Stimulated activated CD8-positive, alpha-beta memory T cell treated with anti-CD3 and anti-CD28 coated beads, Interleukin-2, amount 100 ng/mL, for 1 hour (primary cell): ENCODE results near the gene TATDN3.
"Not testable (repeated sequence)": the region's sequence is repeated elsewhere in the genome, so short reads cannot be mapped to it uniquely, and the experiment has no call there.

Experiments
- DNase-seq, 2 donors: peaks; one replicate each; pipeline ENCODE4 v3.0.0-alpha.2; 2020; ENCODE audit warnings: low read depth in 2 of 2

TATDN3 gene

GRCh38 chr1:212775241-212775640 is 16.5 kb upstream of the TATDN3 start:
- DNase-seq = no peak

GRCh38 chr1:212777151-212777550 is 14.5 kb upstream of the TATDN3 start:
- DNase-seq = no peak

DNA sequence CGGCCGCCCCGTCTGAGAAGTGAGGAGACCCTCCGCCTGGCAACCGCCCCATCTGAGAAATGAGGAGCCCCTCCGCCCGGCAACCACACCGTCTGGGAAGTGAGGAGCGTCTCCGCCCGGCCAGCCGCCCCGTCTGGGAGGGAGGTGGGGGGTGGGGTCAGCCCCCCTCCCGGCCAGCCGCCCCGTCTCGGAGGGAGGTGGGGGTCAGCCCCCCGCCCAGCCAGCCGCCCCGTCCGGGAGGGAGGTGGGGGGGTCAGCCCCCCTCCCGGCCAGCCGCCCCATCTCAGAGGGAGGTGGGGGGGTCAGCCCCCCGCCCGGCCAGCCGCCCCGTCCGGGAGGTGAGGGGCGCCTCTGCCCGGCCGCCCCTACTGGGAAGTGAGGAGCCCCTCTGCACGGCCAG is 12.6 kb upstream of the TATDN3 start:
- not testable (repeated sequence) for DNase-seq

DNA sequence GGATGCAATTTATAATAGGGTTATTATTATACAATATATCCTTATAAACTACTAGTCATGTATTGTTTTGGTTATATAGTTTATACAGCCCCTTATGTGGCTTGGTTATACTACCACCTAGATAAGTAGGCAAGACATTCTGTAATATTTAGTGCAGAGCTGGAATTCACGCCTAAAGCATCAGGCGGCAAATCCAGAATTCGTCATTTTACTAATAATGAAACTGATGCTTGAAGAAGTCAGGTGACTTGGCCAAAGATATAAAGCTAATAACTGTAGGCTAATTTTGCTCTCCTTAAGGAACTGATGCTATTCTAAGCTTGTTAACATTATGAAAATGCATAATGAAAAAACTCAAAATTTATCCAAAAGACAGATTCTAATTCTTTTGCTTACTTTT is 10.9 kb upstream of the TATDN3 start:
- DNase-seq = no peak

- no peak for DNase-seq
These were observed 10.5 kb upstream of the TATDN3 start for GRCh38 chr1:212781225-212781624.

DNA sequence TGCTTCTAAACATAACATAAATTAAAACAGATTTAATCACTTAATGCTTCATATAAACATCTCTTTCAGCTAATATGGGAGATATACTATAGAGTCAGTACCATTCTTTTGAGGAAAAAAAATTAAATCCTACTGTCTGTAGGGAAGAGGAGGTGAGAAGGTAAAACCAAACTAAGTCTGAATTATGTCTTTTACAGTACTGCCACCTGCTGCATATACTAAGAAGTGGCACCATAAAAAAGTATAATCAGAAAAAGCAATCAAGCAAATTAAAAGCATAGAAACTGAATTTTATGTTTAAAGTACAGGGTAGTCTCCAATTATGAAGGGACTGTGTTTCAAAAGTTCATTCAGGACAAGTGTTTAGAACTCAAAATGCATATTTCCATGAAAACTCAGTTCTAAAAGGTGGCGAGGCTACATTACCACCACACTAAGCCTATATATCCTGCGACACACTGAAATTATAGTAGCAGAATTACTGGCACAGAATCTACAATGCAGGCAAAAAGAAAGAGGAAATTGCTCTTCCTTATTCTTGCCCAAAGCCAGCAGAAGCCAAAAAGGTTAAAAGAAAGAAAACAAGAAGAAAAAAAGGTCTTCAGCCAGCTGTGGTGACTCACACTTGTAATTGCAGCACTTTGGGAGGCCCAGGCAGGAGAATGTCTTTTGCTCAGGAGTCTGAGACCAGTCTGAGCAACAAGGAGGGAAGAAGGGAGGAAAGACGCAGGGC is 9.1 kb upstream of the TATDN3 start:
- no peak for DNase-seq

DNA sequence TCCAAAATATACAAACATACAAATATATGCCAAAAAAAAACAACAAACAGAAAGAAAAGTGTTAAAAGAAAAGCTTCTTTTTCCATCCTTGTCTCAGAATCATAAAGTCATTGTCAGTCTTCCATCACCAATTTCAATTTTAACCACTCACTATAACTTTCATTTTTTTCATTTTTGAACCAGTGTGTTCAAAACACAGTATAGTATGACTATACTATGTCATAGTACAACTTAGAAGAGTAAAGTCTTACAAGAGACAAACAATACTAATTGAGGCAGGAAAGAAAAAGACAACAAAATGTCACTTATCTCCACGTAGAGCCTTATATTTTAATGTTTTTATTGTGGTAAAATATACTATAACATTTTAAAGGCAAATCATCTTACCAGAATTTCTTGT is 7.7 kb upstream of the TATDN3 start:
- no peak for DNase-seq

- no peak for DNase-seq
These were observed 5.8 kb upstream of the TATDN3 start for GRCh38 chr1:212785871-212786270.

GRCh38 chr1:212791261-212791675 is 426 bp upstream of the TATDN3 start:
- no peak for DNase-seq

- no peak for DNase-seq
These were observed 758 bp downstream of the TATDN3 start for GRCh38 chr1:212792396-212792908.

- no peak for DNase-seq
These were observed 2.9 kb downstream of the TATDN3 start for GRCh38 chr1:212794561-212795014.

- no peak for DNase-seq
These were observed 6.0 kb downstream of the TATDN3 start for GRCh38 chr1:212797681-212798080.

- DNase-seq = no peak
These were observed 14.1 kb downstream of the TATDN3 start for GRCh38 chr1:212805767-212806166.

- DNase-seq = no peak
These were observed 23.0 kb downstream of the TATDN3 start for GRCh38 chr1:212814537-212815334.

- no peak for DNase-seq
These were observed 25.0 kb downstream of the TATDN3 start for GRCh38 chr1:212816567-212817278.

- no peak for DNase-seq
These were observed 28.0 kb downstream of the TATDN3 start for GRCh38 chr1:212819726-212820125.

DNA sequence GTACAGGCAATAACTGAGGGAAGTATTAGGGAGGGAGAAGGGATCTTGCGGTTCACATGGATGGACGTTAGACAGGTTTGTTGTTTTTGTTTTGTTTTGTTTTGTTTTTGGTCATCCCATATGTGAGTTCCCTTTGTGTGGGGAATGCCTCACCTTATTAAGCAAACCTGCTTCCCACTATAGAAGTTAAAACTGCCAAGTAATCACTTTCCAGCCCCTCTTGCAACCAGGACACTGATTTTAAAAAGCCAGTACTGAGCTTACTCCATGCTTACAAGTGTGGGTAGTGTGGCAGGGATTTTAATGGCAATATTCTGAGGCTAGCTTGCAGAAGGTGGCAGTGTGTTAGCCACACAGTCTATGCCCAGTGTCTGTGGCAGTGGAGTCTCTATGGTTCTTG is 29.3 kb downstream of the TATDN3 start:
- no peak for DNase-seq

DNA sequence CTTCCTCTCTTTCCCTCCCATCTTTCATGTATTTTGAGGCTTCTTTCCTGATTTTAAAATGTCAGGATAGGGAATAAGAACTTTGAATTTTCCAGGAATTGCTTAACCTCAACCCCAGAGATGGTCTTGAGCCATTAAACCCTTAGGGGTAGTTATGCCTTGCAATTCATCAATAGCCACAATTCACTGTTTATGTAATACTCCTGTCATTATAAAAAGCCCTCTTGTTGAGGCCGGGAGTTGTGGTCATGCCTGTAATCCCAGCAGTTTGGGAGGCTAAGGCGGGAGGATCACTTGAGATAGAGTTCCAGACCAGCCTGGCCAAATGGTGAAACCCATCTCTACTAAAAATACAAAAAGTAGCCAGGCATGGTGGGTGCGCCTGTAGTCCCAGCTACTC is 31.3 kb downstream of the TATDN3 start:
- DNase-seq = no peak

DNA sequence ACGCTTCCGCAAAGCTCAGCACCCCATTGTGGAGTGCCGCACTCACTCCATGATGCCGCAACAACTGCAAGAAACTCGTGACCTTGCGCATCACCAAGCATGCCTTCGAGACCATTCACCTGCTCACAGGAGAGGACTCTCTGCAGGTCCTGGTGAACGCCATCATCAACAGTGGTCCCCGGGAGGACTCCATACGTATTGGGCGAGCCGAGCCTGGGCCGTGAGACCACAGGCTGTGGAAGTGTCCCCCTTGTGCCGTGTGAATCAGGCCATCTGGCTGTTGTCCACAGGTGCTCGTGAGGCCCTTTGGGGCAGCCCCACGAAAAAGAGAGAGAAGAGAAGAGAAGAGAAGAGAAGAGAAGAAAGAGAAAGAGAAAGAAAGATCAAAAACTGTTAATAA is 32.5 kb downstream of the TATDN3 start:
- DNase-seq = no peak

DNA sequence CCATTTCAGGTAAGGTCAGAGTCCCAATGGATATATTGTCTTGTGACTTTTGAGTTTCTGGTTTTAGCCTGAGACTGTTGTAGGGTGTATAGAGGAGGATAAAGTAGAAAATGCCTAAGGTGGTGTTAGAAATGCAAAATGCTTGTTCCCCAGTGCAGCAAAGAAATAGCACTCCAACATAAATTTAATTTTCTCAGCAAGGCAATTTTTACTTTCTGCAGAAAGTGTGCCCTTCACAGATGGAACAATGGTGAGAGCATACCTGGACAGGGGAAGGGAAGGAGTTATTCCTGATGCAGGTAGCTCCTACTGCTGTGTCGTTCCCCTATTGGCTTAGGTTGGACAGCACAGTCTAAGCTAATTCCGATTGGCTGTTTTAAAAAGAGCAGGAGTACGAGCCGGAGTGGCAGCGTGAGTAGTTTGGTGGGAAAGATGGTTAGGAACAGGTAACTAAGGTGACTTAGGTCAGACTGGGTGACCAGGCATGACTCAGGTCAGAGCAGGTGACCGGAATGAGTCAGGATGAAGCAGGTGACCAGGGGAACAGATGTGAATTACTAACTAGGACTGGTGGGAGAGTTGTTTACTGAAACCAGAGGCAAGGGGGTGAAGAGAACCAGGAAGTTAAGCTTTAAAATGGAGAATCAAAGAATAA is 34.2 kb downstream of the TATDN3 start:
- no peak for DNase-seq

DNA sequence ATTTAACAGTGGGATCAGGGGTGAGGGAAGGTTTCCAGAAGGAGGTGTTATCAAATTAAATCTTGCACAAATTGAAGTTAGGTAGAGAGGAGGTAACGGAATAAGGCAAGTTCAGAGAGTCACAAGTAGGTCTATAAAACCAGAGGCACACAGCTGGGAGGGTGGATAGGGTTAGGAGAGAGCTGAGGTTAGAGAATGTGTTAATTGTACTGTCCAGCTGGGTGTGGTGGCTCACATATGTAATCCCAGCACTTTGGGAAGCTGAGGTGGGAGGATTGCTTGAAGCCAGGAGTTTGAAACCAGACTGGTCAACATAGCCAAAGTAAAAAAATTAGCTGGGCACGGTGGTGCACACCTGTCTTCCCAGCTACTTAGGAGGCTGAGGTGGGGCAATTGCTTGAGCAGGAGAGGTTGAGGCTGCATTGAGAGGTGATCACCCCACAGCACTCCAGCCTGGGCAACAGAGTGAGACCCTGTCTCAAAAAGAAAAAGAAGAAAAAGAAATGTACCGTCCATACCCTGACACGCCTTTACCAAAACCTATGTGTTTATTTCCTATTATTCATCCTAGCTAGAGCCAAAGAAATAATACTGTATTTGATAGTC is 35.6 kb downstream of the TATDN3 start:
- DNase-seq = no peak
